Hypothalamus (tissue), 51 donors: ENCODE results near the gene ZNF442.
"Not testable (repeated sequence)": the region's sequence is repeated elsewhere in the genome, so short reads cannot be mapped to it uniquely, and the experiment has no call there.

Source experiments
- DNase-seq, 51 donors: peaks; one replicate each; lab custom pipeline; 2025; lab: John Stamatoyannopoulos, UW

Gene ZNF442

DNA sequence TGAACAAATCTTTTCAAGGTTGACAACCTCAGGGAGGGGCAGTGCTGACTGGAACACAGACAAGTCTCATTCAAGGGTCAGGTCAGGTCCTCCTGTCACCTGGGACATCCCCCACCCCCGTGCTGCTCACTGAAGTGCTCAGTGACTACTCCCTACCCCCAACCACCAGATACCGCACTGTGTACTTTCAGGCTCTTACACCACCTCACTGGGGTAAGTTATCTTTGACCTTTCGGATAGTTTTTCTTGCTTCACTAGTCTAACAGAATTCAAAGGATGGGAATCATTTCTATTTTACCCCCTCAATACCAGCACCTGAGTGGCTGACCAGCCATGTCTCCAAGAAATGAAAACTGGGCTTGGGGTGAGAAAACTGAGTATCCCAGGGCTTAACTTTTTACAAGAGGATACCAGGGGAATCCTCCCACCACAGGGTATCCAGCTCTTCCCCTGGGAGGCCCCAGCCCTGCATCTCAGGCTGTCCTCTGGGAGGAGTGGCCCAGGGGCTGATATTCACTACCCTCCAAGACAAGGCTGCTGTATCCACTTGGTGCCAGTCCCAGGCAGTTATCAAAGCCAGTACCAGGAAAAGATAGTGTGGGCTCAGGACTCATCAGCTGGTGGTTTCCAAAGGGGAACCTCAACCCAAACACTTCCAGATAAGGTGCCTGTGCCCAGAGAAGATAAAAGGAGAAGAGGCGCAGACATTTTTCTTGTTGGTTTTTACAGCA is 34.1 kb downstream of the ZNF442 start:
- DNase-seq: no peak

DNA sequence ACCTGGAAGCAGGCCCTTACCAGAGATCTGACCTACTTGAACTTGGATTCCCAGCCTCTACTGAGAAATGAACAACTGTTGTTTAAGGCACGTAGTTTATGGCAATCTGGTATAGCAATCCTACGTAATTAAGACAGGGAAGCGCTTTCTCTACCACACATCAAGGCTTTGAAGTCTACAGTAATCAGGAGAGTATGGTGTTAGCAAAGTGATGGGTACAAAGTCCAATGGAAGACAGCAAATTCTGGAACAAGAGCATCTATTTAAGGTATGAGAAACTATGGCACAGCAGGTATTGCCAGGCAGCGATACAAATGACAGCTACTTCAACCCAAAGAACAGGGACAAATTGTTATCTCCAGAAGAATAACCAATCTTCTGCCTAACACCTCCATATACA is 35.1 kb downstream of the ZNF442 start:
- no peak for DNase-seq

DNA sequence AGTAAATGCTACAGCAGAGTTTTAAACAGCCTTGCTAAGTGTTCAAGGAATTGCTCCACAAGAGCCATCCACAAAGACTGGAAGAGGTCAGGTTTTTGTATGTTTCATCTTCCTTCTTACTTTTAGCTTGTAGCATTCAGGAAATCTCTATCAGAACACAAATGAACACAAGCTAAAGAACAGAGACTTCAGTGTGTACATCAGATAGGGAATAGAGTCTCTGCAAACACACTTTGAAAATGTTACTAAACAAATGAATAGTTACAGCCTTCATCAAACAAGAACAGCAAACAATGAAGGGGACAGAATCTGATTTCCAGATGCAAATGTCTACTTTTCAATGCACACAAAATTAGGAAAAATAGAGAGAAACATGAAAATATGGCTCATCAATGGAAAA is 39.8 kb downstream of the ZNF442 start:
- no peak for DNase-seq

DNA sequence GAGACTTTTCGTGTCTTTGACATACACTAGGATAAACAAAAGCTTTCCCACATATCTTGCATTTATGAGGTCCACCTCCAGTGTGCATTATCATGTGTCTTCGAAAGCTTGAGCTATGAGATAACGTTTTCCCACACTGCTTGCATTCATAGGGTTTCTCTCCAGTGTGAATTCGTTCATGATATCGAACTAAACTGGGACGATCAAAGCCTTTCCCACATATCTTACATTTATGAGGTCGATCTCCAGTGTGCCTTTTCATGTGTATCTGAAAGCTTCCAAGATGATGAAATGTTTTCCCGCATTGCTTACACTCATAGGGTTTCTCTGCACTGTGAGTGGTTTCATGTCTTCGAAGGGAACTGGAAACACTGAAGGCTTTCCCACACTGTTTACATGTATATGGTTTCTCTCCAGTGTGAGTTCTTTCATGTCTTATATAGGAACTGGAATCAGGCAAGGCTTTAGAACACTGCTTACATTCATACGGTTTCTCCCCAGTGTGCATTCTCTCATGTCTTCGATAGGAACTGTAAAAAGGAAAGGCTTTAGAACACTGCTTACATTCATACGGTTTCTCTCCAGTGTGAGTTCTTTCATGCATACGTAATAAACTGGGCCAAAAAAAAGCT is 46.6 kb downstream of the ZNF442 start:
- no peak for DNase-seq

DNA sequence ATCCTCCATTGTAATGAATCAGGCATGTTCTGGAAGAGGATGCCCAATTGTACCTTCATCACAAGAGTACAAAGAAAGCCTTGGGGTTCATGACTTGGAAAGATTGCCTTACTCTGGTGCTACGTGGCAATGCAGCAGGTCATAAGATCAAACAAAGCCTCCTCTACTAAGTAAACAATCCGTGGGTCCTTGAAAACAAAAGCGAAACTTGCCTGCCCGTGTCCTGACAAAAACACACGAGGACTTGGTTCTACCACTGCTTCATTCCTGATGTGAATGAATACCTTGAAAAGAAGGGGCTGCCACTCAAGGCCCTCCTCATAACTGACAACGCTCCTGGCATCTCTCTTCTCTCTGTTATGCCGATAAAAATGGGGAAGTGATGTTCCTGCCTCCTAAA is 50.9 kb downstream of the ZNF442 start:
- no peak for DNase-seq

DNA sequence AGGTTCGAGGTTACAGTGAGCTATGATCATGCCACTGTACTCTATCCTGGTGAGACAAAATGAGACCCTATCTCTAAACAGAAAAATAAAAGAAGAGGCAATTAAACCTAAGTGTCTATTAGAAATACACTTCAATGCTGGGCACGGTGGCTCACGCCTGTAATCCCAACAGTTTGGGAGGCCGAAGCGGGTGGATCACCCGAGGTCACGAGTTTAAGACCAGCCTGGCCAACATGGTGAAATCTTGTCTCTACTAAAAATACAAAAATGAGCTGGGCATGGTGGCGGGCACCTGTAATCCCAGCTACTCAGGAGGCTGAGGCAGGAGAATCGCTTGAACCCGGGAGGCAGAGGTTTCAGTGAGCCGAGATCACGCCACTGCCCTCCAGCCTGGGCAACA is 56.6 kb downstream of the ZNF442 start:
- not testable (repeated sequence) for DNase-seq
